C4-2B (cell line): ENCODE measurements around the gene ERICH2.

Experiments
- ZFX ChIP-seq: fragments of 450-650 bp; IDR thresholded peaks from 2 replicates; pipeline ENCODE4 v1.6.1; 2017
- TF ChIP-seq, protein P1 (sequence below): fragments of 450-650 bp; conservative IDR thresholded peaks from 2 replicates; pipeline ENCODE4 v1.5.1; 2017; ENCODE audit warnings: mild to moderate bottlenecking

DNA sequence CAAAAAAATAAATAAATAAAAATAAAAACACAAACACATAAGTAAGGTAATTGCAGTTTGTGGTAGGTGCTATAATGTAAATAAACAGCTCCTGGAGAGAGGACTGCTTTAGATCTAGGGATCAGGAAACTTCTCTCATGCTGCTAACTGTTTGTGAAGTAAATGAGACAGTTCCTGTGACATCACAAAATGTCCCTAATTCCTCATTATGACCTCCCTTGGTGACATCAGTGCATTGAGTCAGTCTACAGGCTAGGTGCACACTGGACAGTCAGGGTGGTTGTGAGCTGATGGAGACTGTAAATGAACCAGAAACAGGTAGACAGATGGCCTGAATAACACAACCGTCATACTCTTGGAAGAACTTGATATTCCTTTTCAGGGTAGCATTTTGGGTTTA lies 13.4 kb downstream of the ERICH2 start:
- TF ChIP-seq, protein P1, sequence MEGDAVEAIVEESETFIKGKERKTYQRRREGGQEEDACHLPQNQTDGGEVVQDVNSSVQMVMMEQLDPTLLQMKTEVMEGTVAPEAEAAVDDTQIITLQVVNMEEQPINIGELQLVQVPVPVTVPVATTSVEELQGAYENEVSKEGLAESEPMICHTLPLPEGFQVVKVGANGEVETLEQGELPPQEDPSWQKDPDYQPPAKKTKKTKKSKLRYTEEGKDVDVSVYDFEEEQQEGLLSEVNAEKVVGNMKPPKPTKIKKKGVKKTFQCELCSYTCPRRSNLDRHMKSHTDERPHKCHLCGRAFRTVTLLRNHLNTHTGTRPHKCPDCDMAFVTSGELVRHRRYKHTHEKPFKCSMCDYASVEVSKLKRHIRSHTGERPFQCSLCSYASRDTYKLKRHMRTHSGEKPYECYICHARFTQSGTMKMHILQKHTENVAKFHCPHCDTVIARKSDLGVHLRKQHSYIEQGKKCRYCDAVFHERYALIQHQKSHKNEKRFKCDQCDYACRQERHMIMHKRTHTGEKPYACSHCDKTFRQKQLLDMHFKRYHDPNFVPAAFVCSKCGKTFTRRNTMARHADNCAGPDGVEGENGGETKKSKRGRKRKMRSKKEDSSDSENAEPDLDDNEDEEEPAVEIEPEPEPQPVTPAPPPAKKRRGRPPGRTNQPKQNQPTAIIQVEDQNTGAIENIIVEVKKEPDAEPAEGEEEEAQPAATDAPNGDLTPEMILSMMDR: no peak
- no peak for TF ChIP-seq ZFX
